Measurements from ENCODE around the gene CCDC97. TPM values are rescaled to one million over a fixed set of nuclear protein-coding genes. Genes with fewer than 3 reads are reported as not detected.

Gene CCDC97
- total RNA-seq, 4 donors from 2014 or later, result 13.4 to 30.0 (median 18.5) TPM

GRCh38 chr19:41318696-41319499 is 8.9 kb downstream of the CCDC97 start:
- Histone ChIP-seq H3K4me3 (no peak overlapping the region), H3K27me3 (no peaks in the 10 kb centered on the region), H3K36me3 (peaks cover 71% of the 10 kb centered on the region), H3K9me3 (no peaks in the 10 kb centered on the region), H3K4me1 (peaks cover 29% of the 10 kb centered on the region), H3K27ac (no peak overlapping the region)
- no peak for DNase-seq (ENCODE audit: low spot score in 2 of 2)
- TF ChIP-seq POLR2AphosphoS5 (IDR thresholded peaks at IDR 0.05) (no peak), POLR2A (IDR thresholded peaks at IDR 0.05) (no peak), EP300 (IDR thresholded peaks at IDR 0.05) (no peak)
- TF ChIP-seq, protein P1, sequence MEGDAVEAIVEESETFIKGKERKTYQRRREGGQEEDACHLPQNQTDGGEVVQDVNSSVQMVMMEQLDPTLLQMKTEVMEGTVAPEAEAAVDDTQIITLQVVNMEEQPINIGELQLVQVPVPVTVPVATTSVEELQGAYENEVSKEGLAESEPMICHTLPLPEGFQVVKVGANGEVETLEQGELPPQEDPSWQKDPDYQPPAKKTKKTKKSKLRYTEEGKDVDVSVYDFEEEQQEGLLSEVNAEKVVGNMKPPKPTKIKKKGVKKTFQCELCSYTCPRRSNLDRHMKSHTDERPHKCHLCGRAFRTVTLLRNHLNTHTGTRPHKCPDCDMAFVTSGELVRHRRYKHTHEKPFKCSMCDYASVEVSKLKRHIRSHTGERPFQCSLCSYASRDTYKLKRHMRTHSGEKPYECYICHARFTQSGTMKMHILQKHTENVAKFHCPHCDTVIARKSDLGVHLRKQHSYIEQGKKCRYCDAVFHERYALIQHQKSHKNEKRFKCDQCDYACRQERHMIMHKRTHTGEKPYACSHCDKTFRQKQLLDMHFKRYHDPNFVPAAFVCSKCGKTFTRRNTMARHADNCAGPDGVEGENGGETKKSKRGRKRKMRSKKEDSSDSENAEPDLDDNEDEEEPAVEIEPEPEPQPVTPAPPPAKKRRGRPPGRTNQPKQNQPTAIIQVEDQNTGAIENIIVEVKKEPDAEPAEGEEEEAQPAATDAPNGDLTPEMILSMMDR (IDR thresholded peaks at IDR 0.05), result no peak
- 75% methylated on average over 12 of the region's 19 CpGs for WGBS

DNA sequence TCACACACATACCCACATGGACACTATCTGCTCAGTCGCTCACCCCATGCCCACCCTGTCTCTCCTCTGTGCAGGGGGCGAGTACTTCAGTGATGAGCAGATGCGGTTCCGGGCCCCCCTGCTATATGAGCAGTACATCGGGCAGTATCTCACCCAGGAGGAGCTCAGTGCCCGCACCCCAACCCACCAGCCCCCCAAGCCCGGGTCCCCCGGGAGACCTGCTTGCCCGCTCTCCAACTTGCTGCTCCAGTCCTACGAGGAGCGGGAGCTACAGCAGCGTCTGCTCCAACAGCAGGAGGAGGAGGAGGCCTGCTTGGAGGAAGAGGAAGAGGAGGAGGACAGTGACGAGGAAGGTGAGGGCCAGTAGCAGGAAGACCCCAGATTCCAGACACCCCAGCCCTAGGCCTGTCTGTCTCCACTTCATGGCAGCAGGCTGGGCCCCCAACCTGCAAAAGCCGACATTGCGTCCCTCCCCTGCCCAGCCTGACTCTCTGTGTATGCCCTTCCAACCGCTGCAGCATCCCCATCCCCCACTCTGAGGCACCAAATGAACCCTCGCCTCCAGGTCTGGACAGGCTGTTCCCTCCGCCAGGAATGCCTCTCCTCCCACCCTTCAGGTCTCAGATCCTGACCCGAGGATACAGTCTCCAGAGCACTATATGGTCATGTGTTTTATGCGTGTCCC is 9.7 kb downstream of the CCDC97 start:
- no peaks in the 10 kb centered on the region for H3K9me3 ChIP-seq
- peaks cover 36% of the 10 kb centered on the region for H3K4me1 ChIP-seq
- WGBS, result 86% methylated on average over 13 of the region's 20 CpGs
- TF ChIP-seq, protein P1 (IDR thresholded peaks at IDR 0.05), result no peak
- TF ChIP-seq EP300 (IDR thresholded peaks at IDR 0.05), result no peak
- TF ChIP-seq POLR2A (IDR thresholded peaks at IDR 0.05), result no peak
- TF ChIP-seq POLR2AphosphoS5 (IDR thresholded peaks at IDR 0.05), result no peak
- no peaks in the 10 kb centered on the region for H3K27me3 ChIP-seq
- no peak for DNase-seq (ENCODE audit: low spot score in 2 of 2)
- no peak overlapping the region for H3K27ac ChIP-seq
- peaks cover 66% of the 10 kb centered on the region for H3K36me3 ChIP-seq
- H3K4me3 ChIP-seq, result no peak overlapping the region

DNA sequence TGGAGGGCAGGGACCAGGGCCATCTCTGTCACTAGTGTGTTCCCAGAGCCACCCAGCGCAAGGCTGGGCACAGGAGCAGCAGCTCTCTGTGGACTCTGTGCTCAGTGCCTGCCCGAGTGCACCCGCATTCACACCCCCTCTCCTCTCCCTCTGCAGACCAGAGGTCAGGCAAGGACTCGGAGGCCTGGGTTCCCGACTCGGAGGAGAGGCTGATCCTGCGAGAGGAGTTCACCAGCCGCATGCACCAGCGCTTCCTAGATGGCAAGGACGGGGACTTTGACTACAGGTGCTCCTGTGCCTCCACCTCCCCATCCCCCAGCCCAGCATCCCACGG is 10.2 kb downstream of the CCDC97 start:
- no peak overlapping the region for H3K27ac ChIP-seq
- H3K36me3 ChIP-seq, result peaks cover 66% of the 10 kb centered on the region
- WGBS, result no CpG with 5 or more reads among the region's 11 CpGs
- TF ChIP-seq POLR2A (IDR thresholded peaks at IDR 0.05) (no peak), POLR2AphosphoS5 (IDR thresholded peaks at IDR 0.05) (no peak), EP300 (IDR thresholded peaks at IDR 0.05) (no peak)
- TF ChIP-seq, protein P1 (IDR thresholded peaks at IDR 0.05), result no peak
- no peak for DNase-seq (ENCODE audit: low spot score in 2 of 2)
- peaks cover 41% of the 10 kb centered on the region for H3K4me1 ChIP-seq
- no peaks in the 10 kb centered on the region for H3K27me3 ChIP-seq
- H3K4me3 ChIP-seq, result no peak overlapping the region
- H3K9me3 ChIP-seq, result no peaks in the 10 kb centered on the region

- peaks cover 62% of the 10 kb centered on the region for H3K36me3 ChIP-seq
- no peak overlapping the region for H3K27ac ChIP-seq
- H3K4me1 ChIP-seq, result peaks cover 46% of the 10 kb centered on the region
These were observed 10.6 kb downstream of the CCDC97 start for GRCh38 chr19:41320568-41320967.

More at GRCh38 chr19:41320568-41320967, 10.6 kb downstream of the CCDC97 start:
- TF ChIP-seq, protein P1 (IDR thresholded peaks at IDR 0.05), result no peak
- no peak for TF ChIP-seq EP300 (IDR thresholded peaks at IDR 0.05)
- no peak for TF ChIP-seq POLR2A (IDR thresholded peaks at IDR 0.05)
- TF ChIP-seq POLR2AphosphoS5 (IDR thresholded peaks at IDR 0.05), result no peak
- Histone ChIP-seq H3K4me3 (no peak overlapping the region), H3K27me3 (no peaks in the 10 kb centered on the region), H3K9me3 (no peaks in the 10 kb centered on the region)
- no peak for DNase-seq (ENCODE audit: low spot score in 2 of 2)
- 87% methylated on average over 4 of the region's 4 CpGs for whole genome bisulfite sequencing

Measured in suprapubic skin (tissue), 4 donors.